Measurements from ENCODE around the gene C2orf15.
"Not testable (repeated sequence)": the region's sequence is repeated elsewhere in the genome, so short reads cannot be mapped to it uniquely, and the experiment has no call there.

C2orf15 gene, protein sequence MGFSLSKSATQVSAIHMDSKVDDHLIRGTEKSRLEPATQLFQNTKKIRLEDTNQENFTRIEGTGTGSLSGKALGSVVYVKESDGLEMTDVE

DNA sequence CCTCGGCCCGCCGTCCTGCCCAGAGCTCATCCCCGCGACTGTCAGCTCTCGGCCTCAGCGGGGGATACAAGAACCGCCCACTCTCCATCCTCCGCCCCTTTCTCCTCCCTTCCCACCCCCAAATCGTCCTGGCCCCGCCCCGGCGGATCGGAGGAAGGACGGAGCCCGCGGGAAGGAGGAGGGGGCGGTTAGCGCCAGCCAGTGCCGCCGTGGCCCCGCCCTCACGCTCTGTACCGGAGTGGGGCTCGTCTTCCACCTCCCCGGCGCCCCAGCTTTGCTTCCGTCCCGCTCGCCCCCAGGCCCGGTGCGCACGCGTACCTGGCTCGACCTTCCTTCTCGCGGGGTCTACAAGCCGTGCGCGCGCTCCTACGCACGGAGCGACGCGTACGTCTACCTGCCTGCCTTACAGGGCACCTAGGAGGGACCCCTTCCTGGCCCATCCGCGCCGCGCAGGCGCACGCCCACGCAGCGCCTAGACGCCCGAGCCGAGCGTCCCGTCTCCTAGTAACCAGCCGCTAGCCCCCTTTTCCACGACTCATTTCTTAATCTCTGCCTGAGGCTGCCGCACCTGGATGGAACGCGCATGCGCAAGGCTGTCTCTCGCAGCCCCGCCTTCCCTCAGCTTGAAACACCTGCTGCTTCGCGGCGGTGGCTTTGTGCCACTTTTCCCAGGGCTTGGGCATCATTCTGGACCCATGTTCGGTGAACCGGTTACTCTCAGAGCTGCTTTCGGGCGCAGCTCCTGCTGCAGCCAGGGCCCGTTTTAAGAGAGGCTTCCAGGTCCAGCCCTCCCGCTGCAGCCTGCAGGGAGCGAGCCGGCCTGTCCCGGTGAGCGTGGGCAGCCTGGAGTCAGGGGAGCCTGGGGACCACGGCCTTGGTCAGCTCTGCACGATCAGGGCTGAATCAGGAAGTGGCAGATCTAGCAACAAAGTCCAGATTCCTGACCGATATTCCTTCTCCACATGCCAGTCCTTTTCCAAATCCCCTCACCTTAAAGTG is at the start of gene C2orf15:
Gene C2orf15 (plus strand): TSS at position 598 of the 999 bp plus-strand sequence. CDS start 8,852 bp downstream, outside the sequence.
- FAIRE-seq (peak; percentile 92), DNase-seq (ENCODE audit: extremely low spot score, insufficient read length, low read depth) (peak; percentile 77)

DNA sequence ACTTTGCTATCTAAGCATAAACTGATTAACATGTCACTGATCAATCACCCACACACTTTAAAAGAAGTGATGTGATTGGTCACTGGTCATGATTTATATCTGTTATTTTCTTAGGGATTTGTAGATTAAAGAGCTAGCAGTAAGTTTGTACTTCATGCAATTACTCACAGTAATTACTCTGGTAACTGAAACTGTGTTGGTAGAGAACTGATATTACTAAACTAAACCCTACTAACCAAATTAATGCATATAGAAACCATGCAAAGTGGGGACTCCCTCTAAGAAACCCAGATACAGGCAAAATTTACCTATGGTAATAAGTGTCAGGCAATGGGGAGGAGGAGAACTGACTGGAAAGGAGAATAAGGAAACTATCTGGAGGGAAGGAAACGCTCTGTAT is 44.8 kb upstream of the C2orf15 start:
- FAIRE-seq (no peak), DNase-seq (ENCODE audit: extremely low spot score, insufficient read length, low read depth) (no peak)

DNA sequence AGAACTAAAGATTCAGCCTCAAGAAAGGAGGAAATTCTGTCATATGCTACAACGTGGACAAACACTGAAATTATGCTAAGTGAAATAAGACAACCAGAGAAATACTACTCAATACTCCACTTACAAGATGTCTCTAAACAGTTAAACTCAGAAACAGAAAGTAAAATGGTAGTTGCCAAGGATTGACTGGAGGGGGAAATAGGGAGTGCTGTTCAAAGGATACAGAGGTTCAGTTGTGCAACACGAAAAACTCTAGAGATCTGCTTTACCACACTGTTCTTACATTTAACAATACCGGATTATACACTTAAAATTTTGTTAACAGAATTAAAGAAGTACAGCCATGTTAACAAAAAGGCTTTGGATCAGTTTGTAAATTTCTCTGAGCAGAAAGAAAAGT is 39.8 kb upstream of the C2orf15 start:
- FAIRE-seq: no peak

GRCh38 chr2:99104006-99104405 is 37.5 kb upstream of the C2orf15 start:
- FAIRE-seq: no peak

More for the DNA sequence above, 39.8 kb upstream of the C2orf15 start:
- no peak for DNase-seq (ENCODE audit: extremely low spot score, insufficient read length, low read depth)

DNA sequence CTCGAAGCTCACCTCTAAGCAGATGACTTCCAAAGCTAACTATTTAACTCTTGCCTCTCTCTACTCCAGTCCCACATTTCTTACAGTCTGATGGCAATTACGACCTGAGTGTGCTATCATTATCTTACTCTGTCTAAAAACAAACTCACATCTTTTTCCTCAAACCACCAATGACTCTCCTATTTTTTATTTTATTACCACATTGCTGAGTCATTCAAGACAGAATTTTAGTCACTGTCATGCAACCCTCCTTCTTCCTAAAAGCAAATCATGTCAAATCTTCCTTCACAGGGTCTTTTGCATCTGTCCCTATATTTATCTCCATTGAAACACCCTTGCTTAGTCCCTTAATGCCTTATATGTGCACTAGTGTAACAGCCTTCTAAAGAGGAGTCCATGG is 34.6 kb upstream of the C2orf15 start:
- FAIRE-seq (no peak), DNase-seq (ENCODE audit: extremely low spot score, insufficient read length, low read depth) (no peak)

More at GRCh38 chr2:99104006-99104405, 37.5 kb upstream of the C2orf15 start:
- no peak for DNase-seq (ENCODE audit: extremely low spot score, insufficient read length, low read depth)

DNA sequence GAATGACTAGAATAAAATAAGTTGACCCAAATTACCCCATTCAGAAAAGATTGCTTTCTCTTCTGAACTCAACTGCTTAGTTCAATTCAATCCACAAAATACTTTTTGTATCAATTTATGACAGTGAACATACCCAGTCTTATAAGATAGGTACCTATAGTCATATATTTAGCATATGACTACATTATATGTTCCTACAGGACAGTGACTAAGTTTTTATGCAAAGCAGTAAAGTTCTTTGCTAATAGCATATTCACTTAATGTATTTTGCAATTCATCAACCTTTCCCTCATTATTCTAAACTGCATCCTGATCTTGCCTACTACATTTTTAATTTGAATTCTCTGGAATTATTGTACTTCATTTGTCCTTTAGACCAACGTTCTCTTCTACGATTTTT is 30.3 kb upstream of the C2orf15 start:
- DNase-seq (ENCODE audit: extremely low spot score, insufficient read length, low read depth): no peak
- FAIRE-seq: no peak

- no peak for FAIRE-seq
- DNase-seq (ENCODE audit: extremely low spot score, insufficient read length, low read depth): no peak
Measured at GRCh38 chr2:99111945-99112344, 29.6 kb upstream of the C2orf15 start.

- no peak for DNase-seq (ENCODE audit: extremely low spot score, insufficient read length, low read depth)
- no peak for FAIRE-seq
Measured at GRCh38 chr2:99112617-99113016, 28.9 kb upstream of the C2orf15 start.

DNA sequence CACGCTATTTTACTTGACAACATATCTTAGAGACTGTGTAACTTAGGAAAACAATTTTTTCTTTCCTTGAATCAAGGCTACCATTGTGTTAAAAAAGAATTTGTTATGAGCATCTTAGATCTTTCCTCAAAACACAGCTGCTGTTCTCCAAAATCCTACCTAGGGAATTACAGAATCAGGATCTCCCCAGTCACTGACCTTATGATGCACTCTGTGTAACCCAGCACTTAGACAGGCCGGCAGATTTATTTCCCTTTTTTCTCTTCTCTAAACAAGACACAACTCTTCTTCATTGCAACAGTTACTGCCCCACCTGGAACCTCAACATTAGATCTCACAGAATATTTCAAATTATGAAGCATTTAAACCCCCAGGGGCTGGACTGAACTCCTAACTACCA is 13.5 kb upstream of the C2orf15 start:
- FAIRE-seq (no peak), DNase-seq (ENCODE audit: extremely low spot score, insufficient read length, low read depth) (no peak)

GRCh38 chr2:99135044-99135556 is 6.4 kb upstream of the C2orf15 start:
- not testable (repeated sequence) for DNase-seq (ENCODE audit: extremely low spot score, insufficient read length, low read depth); FAIRE-seq

GRCh38 chr2:99139003-99139402 is 2.5 kb upstream of the C2orf15 start:
- DNase-seq (ENCODE audit: extremely low spot score, insufficient read length, low read depth) (no peak), FAIRE-seq (no peak)

DNA sequence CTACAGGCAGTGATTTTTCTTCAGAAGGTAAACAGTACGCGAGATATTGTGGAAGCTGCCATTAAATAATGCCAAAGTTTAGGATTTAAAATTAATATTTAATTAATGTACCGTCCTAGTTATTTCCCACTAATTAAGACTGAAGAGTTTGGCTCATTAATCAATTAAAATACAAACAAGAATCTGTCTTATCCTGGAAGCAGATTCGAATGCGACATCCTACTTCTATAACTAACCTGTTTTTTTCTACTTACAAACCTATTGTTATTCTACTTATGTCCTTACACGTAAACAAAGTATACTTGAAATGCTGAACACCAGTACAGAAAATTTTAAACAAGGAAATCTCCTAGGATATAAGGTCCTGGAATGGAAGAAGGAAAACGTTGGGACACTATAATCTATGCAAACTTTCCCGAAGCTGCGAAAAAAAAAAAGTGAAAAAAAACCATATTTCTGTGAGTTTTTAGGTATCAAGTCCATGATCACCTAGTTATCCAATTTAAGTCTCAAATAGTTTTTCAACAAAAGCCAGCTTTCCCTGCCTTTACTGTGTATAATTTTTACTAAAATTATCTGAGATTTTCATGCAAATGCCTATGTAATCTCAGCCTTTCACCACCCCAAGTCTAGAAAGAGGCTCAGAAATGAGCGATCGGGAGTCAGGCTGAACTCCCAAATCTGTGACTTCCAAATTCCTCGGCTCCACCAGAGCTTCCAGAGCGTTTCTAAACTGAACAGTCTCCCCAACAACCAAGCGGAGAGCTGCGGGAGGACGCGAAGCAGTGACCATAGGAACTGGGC is 1.2 kb upstream of the C2orf15 start:
- DNase-seq (ENCODE audit: extremely low spot score, insufficient read length, low read depth) (no peak), FAIRE-seq (no peak)

DNA sequence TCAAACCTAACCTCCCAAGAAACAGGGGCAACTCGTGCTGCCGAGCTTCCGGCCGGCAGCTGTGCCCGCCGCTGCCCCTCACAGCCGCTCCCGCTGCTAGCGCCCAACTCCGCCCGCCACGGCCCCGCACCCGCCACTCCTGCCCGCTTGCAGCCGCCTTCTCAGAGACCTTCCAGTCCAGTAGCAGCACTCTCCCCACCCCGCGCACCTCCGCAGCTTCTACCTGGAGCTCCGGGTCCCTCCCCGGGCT is 722 bp upstream of the C2orf15 start:
- no peak for FAIRE-seq
- no peak for DNase-seq (ENCODE audit: extremely low spot score, insufficient read length, low read depth)

- DNase-seq (ENCODE audit: extremely low spot score, insufficient read length, low read depth): no peak
- FAIRE-seq: no peak
Measured at GRCh38 chr2:99150706-99151105, 9.2 kb downstream of the C2orf15 start.

GRCh38 chr2:99152199-99152895 is 10.8 kb downstream of the C2orf15 start:
- FAIRE-seq: no peak
- DNase-seq (ENCODE audit: extremely low spot score, insufficient read length, low read depth): no peak

- no peak for DNase-seq (ENCODE audit: extremely low spot score, insufficient read length, low read depth)
- no peak for FAIRE-seq
Measured at GRCh38 chr2:99153921-99154604, 12.6 kb downstream of the C2orf15 start.

DNA sequence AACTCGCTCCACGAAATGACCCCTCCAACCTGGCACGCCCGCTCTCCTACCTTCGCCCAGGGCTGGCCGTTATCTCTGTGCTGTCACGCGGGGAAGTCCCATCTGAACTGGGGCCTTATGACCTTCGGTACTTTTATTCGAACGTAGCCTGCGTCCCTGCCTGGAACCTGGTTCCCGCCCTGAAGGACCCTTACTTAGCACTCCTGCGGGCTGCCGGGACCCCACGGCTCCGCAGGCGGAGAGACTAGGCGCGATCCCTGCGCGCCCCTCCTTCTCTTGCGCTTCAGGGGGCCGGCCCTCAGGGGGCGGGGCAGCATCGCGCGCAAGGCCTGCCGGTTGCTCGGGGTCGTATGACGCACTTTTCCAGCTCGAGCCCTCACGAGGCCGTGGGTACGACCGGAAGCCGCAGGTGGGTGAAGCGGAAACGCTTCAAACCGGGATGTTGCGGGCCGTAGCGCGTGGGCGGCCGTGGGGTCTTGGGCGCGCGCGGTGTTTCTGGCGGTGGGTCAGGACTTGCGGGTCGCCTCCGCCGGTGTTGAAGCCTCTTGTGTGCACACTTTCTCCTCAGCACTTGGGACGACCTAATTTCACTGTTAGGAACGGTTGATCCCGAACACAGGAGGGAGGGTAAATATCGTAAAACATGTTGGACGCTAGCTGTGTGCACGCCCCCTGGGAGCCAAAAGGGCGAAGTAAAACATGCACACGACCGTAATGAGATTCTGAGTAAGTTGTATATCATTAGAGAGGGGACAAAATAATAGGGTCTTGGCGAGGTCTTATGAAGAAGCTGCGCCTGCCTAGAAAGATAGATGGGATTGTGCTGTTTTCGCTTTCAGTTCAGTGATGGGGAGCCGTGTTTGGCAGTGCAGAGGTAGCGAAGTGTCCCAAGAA is 13.4 kb downstream of the C2orf15 start, which contains the start of the genes LIPT1 and TSGA10:
Gene LIPT1 (plus strand): TSS at position 325 of the 894 bp plus-strand sequence. CDS start 6,991 bp downstream, outside the sequence.
Gene TSGA10 (minus strand): TSS at position 300 of the 894 bp plus-strand sequence. CDS start 45,503 bp downstream, outside the sequence.
- FAIRE-seq (peak; percentile 95), DNase-seq (ENCODE audit: extremely low spot score, insufficient read length, low read depth) (peak; percentile 88)

DNA sequence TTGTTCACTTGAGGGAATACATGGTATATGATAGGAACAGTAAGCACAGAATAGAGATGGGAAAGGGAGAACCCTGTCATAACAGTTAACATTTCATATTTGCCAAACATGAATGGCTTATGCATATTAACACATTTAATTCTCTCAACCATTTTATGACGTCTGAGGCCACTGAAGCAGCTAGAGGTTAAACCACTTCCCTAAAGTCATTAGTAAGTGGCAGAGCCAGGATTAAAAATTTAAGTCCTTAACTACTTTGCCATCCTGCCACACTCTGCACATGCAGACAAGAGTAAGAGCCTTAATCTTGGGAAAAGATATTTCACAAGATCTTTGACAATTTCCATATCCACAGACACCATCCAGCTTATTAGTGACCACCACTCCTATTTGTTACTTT is 15.4 kb downstream of the C2orf15 start:
- DNase-seq (ENCODE audit: extremely low spot score, insufficient read length, low read depth): no peak
- FAIRE-seq: no peak
